HEK293T (cell line): ENCODE data around the gene SIK3.

Source experiments
- ARNT ChIP-seq: fragments of 450-650 bp; IDR thresholded peaks from 2 replicates; pipeline ENCODE4 v1.6.1; 2017; ENCODE audit warnings: mild to moderate bottlenecking
- BHLHE40 ChIP-seq: fragments of 450-650 bp; IDR thresholded peaks from 2 replicates; pipeline ENCODE4 v1.6.1; 2016; ENCODE audit warnings: mild to moderate bottlenecking, moderate library complexity, borderline replicate concordance
- ELF4 ChIP-seq: fragments of 450-650 bp; IDR thresholded peaks from 2 replicates; pipeline ENCODE4 v1.6.1; 2017; ENCODE audit warnings: antibody characterized with exemption
- FOXA1 ChIP-seq: fragments of 450-650 bp; IDR thresholded peaks from 2 replicates; pipeline ENCODE4 v1.6.1; 2016; ENCODE audit warnings: mild to moderate bottlenecking
- FOXK2 ChIP-seq: fragments of 450-650 bp; IDR thresholded peaks from 2 replicates; pipeline ENCODE4 v1.6.1; 2016; ENCODE audit warnings: mild to moderate bottlenecking
- FOXM1 ChIP-seq: fragments of 450-650 bp; IDR thresholded peaks from 2 replicates; pipeline ENCODE4 v1.6.1; 2017; ENCODE audit warnings: mild to moderate bottlenecking, borderline replicate concordance
- HDGF ChIP-seq: fragments of 450-650 bp; IDR thresholded peaks from 2 replicates; pipeline ENCODE4 v1.6.1; 2017; ENCODE audit warnings: antibody characterized with exemption, borderline replicate concordance
- L3MBTL2 ChIP-seq: fragments of 450-650 bp; conservative IDR thresholded peaks from 2 replicates; pipeline ENCODE4 v1.6.1; 2016; ENCODE audit warnings: mild to moderate bottlenecking
- NFRKB ChIP-seq: fragments of 450-650 bp; IDR thresholded peaks from 2 replicates; pipeline ENCODE4 v1.6.1; 2016; ENCODE audit warnings: mild to moderate bottlenecking, moderate library complexity
- SP1 ChIP-seq: fragments of 450-650 bp; IDR thresholded peaks from 2 replicates; pipeline ENCODE4 v1.6.1; 2017
- SUZ12 ChIP-seq: fragments of 450-650 bp; IDR thresholded peaks from 2 replicates; pipeline ENCODE4 v1.6.1; 2016; ENCODE audit warnings: mild to moderate bottlenecking
- TARDBP ChIP-seq: fragments of 450-650 bp; IDR thresholded peaks from 2 replicates; pipeline ENCODE4 v1.6.1; 2016
- ZNF384 ChIP-seq: fragments of 450-650 bp; IDR thresholded peaks from 2 replicates; pipeline ENCODE4 v1.6.1; 2016

DNA sequence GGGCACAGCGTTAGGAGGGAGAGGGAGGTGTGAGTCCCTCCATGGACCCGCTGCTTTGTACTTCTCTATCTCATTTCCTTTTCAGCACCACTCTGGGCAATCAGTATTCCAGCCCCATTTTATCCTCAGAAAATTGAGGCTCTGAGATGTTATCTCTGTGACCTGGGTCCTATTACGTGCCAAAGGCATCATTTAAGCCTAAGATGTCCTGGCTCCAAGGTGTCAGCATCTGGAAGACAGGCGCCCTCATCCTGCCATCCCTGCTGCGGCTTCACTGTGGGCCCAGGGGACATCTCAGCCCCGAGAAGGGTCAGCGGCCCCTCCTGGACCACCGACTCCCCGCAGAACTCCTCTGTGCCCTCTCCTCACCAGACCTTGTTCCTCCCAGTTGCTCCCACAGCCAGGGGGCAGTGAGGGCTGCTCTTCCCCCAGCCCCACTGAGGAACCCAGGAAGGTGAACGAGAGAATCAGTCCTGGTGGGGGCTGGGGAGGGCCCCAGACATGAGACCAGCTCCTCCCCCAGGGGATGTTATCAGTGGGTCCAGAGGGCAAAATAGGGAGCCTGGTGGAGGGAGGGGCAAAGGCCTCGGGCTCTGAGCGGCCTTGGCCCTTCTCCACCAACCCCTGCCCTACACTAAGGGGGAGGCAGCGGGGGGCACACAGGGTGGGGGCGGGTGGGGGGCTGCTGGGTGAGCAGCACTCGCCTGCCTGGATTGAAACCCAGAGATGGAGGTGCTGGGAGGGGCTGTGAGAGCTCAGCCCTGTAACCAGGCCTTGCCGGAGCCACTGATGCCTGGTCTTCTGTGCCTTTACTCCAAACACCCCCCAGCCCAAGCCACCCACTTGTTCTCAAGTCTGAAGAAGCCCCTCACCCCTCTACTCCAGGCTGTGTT, 269.4 kb downstream of the SIK3 start:
- TF ChIP-seq L3MBTL2 (no peak), FOXM1 (no peak), BHLHE40 (no peak), HDGF (no peak), SP1 (no peak), NFRKB (no peak), ARNT (no peak), SUZ12 (no peak), ELF4 (no peak), FOXK2 (no peak), ZNF384 (no peak), TARDBP (no peak), FOXA1 (no peak)
